Muscle layer of duodenum (tissue), 2 donors: ENCODE results near the gene ZBTB9.
A peak's percentile ranks its signal among the peaks of the same experiment; 100 is the strongest.

ENCODE experiments used
- H3K27ac ChIP-seq: one replicate; pipeline ENCODE4 v1.7.0; 2013; ENCODE audit warnings: mild to moderate bottlenecking, low read length
- H3K27me3 ChIP-seq: one replicate; pipeline ENCODE4 v1.7.0; 2013; ENCODE audit warnings: low read depth, mild to moderate bottlenecking, control low read depth, low read length
- H3K36me3 ChIP-seq, 2 donors: one replicate each; pipeline ENCODE4 v1.7.0; 2013; ENCODE audit warnings: low read length in 2 of 2, control low read depth in 1 of 2, mild to moderate bottlenecking in 1 of 2; ENCODE audit not compliant: insufficient read depth in 2 of 2, control insufficient read depth in 1 of 2
- H3K4me1 ChIP-seq, 2 donors: one replicate each; pipeline ENCODE4 v1.7.0; 2013; ENCODE audit warnings: low read length in 2 of 2, mild to moderate bottlenecking in 2 of 2, control low read depth in 1 of 2, moderate library complexity in 1 of 2; ENCODE audit not compliant: insufficient read depth in 2 of 2, control insufficient read depth in 1 of 2
- H3K4me3 ChIP-seq, 2 donors: one replicate each; pipeline ENCODE4 v1.7.0; 2013; ENCODE audit warnings: low read length in 2 of 2, low read depth in 1 of 2, mild to moderate bottlenecking in 1 of 2
- H3K9me3 ChIP-seq, 2 donors: one replicate each; pipeline ENCODE4 v1.7.0; 2013; ENCODE audit warnings: low read length in 2 of 2, control low read depth in 1 of 2, mild to moderate bottlenecking in 1 of 2; ENCODE audit not compliant: control insufficient read depth in 1 of 2
- donor health status: healthy.

The ZBTB9 gene

GRCh38 chr6:33420491-33421343 is 33.7 kb upstream of the ZBTB9 start:
- no peaks in the 10 kb centered on the region for H3K27me3 ChIP-seq
- peaks cover 3 to 16% of the 10 kb centered on the region in 2 donors for H3K36me3 ChIP-seq
- no peaks in the 10 kb centered on the region for H3K9me3 ChIP-seq
- peak overlapping the region in 1 of 2 donors; percentile 35 for H3K4me3 ChIP-seq
- no peak overlapping the region for H3K27ac ChIP-seq
- H3K4me1 ChIP-seq, result peaks cover 29 to 56% of the 10 kb centered on the region in 2 donors

- Histone ChIP-seq H3K27me3 (no peaks in the 10 kb centered on the region), H3K27ac (no peak overlapping the region), H3K9me3 (no peaks in the 10 kb centered on the region), H3K4me1 (peaks cover 29 to 50% of the 10 kb centered on the region in 2 donors), H3K36me3 (peaks cover 0 to 11% of the 10 kb centered on the region in 2 donors), H3K4me3 (no peak overlapping the region)
Measured at GRCh38 chr6:33421344-33421643, 33.1 kb upstream of the ZBTB9 start.

- Histone ChIP-seq H3K27ac (no peak overlapping the region), H3K4me1 (peaks cover 24 to 46% of the 10 kb centered on the region in 2 donors), H3K27me3 (no peaks in the 10 kb centered on the region), H3K36me3 (no peaks in the 10 kb centered on the region), H3K4me3 (no peak overlapping the region), H3K9me3 (no peaks in the 10 kb centered on the region)
Measured at GRCh38 chr6:33423777-33424176, 30.6 kb upstream of the ZBTB9 start.

GRCh38 chr6:33424855-33425667 is 29.3 kb upstream of the ZBTB9 start:
- Histone ChIP-seq H3K4me1 (peaks cover 26 to 48% of the 10 kb centered on the region in 2 donors), H3K4me3 (peak overlapping the region; percentile 68 to 84), H3K27me3 (no peaks in the 10 kb centered on the region), H3K36me3 (no peaks in the 10 kb centered on the region), H3K9me3 (no peaks in the 10 kb centered on the region), H3K27ac (peak overlapping the region; percentile 96)

GRCh38 chr6:33425668-33426577 is 28.5 kb upstream of the ZBTB9 start:
- H3K27me3 ChIP-seq, result no peaks in the 10 kb centered on the region
- peaks cover 34 to 54% of the 10 kb centered on the region in 2 donors for H3K4me1 ChIP-seq
- no peaks in the 10 kb centered on the region for H3K36me3 ChIP-seq
- peak overlapping the region; percentile 96 for H3K27ac ChIP-seq
- H3K9me3 ChIP-seq, result no peaks in the 10 kb centered on the region
- H3K4me3 ChIP-seq, result peak overlapping the region; percentile 68 to 84

GRCh38 chr6:33426590-33427511 is 27.5 kb upstream of the ZBTB9 start:
- Histone ChIP-seq H3K4me1 (peaks cover 34 to 57% of the 10 kb centered on the region in 2 donors), H3K4me3 (peak overlapping the region; percentile 75 to 84), H3K27me3 (no peaks in the 10 kb centered on the region), H3K9me3 (no peaks in the 10 kb centered on the region), H3K36me3 (no peaks in the 10 kb centered on the region), H3K27ac (peak overlapping the region; percentile 96)

GRCh38 chr6:33427585-33428223 is 26.7 kb upstream of the ZBTB9 start:
- H3K27ac ChIP-seq, result no peak overlapping the region
- no peaks in the 10 kb centered on the region for H3K36me3 ChIP-seq
- H3K4me3 ChIP-seq, result peak overlapping the region; percentile 59 to 75
- peaks cover 34 to 66% of the 10 kb centered on the region in 2 donors for H3K4me1 ChIP-seq
- H3K9me3 ChIP-seq, result no peaks in the 10 kb centered on the region
- no peaks in the 10 kb centered on the region for H3K27me3 ChIP-seq

GRCh38 chr6:33428224-33428965 is 26.0 kb upstream of the ZBTB9 start:
- Histone ChIP-seq H3K27ac (peak overlapping the region; percentile 39), H3K27me3 (no peaks in the 10 kb centered on the region), H3K4me3 (peak overlapping the region; percentile 7 to 62), H3K4me1 (peaks cover 34 to 72% of the 10 kb centered on the region in 2 donors), H3K36me3 (no peaks in the 10 kb centered on the region), H3K9me3 (no peaks in the 10 kb centered on the region)

GRCh38 chr6:33428966-33429749 is 25.2 kb upstream of the ZBTB9 start:
- H3K9me3 ChIP-seq, result no peaks in the 10 kb centered on the region
- peak overlapping the region in 1 of 2 donors; percentile 16 for H3K4me3 ChIP-seq
- no peaks in the 10 kb centered on the region for H3K27me3 ChIP-seq
- peak overlapping the region; percentile 39 for H3K27ac ChIP-seq
- H3K36me3 ChIP-seq, result no peaks in the 10 kb centered on the region
- peaks cover 34 to 73% of the 10 kb centered on the region in 2 donors for H3K4me1 ChIP-seq
